Measurements from ENCODE around the gene FAM193A. TPM values are rescaled to one million over a fixed set of nuclear protein-coding genes. Genes with fewer than 3 reads are reported as not detected.

The FAM193A gene
- total RNA-seq, 1 experiment from 2014 or later: 38.8 TPM

- no peaks in the 10 kb centered on the region for H4K20me1 ChIP-seq (ENCODE audit: insufficient read depth, low read depth, low read length)
Measured at GRCh38 chr4:2728806-2729532, 192.5 kb downstream of the FAM193A start.

DNA sequence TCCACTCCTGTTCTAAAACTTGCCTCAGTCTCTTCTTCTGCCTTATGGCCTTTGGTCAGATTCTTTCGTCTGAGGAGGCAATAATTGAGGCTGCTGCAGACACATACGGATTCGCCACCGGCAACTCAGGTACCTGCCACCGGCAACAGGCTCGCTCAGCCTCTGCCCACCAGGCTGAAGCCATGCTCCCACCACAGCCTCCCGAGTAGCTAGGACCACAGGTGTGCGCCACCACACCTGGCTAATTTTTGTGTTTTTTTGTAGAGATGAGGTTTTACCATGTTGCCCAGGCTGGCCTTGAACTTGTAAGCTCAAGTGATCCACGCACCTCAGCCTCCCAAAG is 193.1 kb downstream of the FAM193A start:
- Histone ChIP-seq H3K9ac (ENCODE audit: low read length) (no peak overlapping the region), H3K36me3 (ENCODE audit: insufficient read depth, low read length) (peaks cover 15% of the 10 kb centered on the region), H4K20me1 (ENCODE audit: insufficient read depth, low read depth, low read length) (no peaks in the 10 kb centered on the region), H3K9me3 (ENCODE audit: low read length) (no peaks in the 10 kb centered on the region), H3K79me2 (ENCODE audit: low read length) (no peaks in the 10 kb centered on the region), H3K4me3 (ENCODE audit: low read length) (no peak overlapping the region), H3K27me3 (ENCODE audit: low read length) (no peaks in the 10 kb centered on the region), H2AFZ (ENCODE audit: low read length) (no peak overlapping the region), H3K4me1 (ENCODE audit: low read length) (peaks cover 3% of the 10 kb centered on the region; the same call in 1 of the 2 replicates), H3K9me2 (replicated peaks; ENCODE audit: insufficient read depth, low read length) (no peaks in the 10 kb centered on the region), H3K4me2 (ENCODE audit: low read depth, low read length, poor library complexity, severe bottlenecking) (no peak overlapping the region), H3K27ac (ENCODE audit: low read length) (no peak overlapping the region)
- no peak for DNase-seq

More at GRCh38 chr4:2728806-2729532, 192.5 kb downstream of the FAM193A start:
- no peak overlapping the region for H3K4me3 ChIP-seq (ENCODE audit: low read length)
- H3K9ac ChIP-seq (ENCODE audit: low read length): no peak overlapping the region
- DNase-seq: no peak
- no peaks in the 10 kb centered on the region for H3K9me2 ChIP-seq (replicated peaks; ENCODE audit: insufficient read depth, low read length)
- H3K27me3 ChIP-seq (ENCODE audit: low read length): no peaks in the 10 kb centered on the region
- H3K9me3 ChIP-seq (ENCODE audit: low read length): no peaks in the 10 kb centered on the region
- H3K36me3 ChIP-seq (ENCODE audit: insufficient read depth, low read length): peaks cover 11% of the 10 kb centered on the region
- H3K27ac ChIP-seq (ENCODE audit: low read length): no peak overlapping the region
- no peak overlapping the region for H2AFZ ChIP-seq (ENCODE audit: low read length)
- H3K4me2 ChIP-seq (ENCODE audit: low read depth, low read length, poor library complexity, severe bottlenecking): no peak overlapping the region
- H3K4me1 ChIP-seq (ENCODE audit: low read length): no peaks in the 10 kb centered on the region
- no peaks in the 10 kb centered on the region for H3K79me2 ChIP-seq (ENCODE audit: low read length)

GRCh38 chr4:2731907-2732317 is 195.5 kb downstream of the FAM193A start:
- no peak overlapping the region for H2AFZ ChIP-seq (ENCODE audit: low read length)
- no peaks in the 10 kb centered on the region for H3K9me3 ChIP-seq (ENCODE audit: low read length)
- H3K9me2 ChIP-seq (replicated peaks; ENCODE audit: insufficient read depth, low read length): no peaks in the 10 kb centered on the region
- no peak overlapping the region for H3K9ac ChIP-seq (ENCODE audit: low read length)
- H4K20me1 ChIP-seq (ENCODE audit: insufficient read depth, low read depth, low read length): no peaks in the 10 kb centered on the region
- no peaks in the 10 kb centered on the region for H3K79me2 ChIP-seq (ENCODE audit: low read length)
- H3K27ac ChIP-seq (ENCODE audit: low read length): no peak overlapping the region
- H3K36me3 ChIP-seq (ENCODE audit: insufficient read depth, low read length): peaks cover 16% of the 10 kb centered on the region
- peaks cover 4% of the 10 kb centered on the region; the same call in 1 of the 2 replicates for H3K4me1 ChIP-seq (ENCODE audit: low read length)
- H3K4me3 ChIP-seq (ENCODE audit: low read length): no peak overlapping the region
- no peaks in the 10 kb centered on the region for H3K27me3 ChIP-seq (ENCODE audit: low read length)
- no peak overlapping the region for H3K4me2 ChIP-seq (ENCODE audit: low read depth, low read length, poor library complexity, severe bottlenecking)
- DNase-seq: no peak

- H3K4me1 ChIP-seq (ENCODE audit: low read length): peaks cover 4% of the 10 kb centered on the region; the same call in 1 of the 2 replicates
- no peaks in the 10 kb centered on the region for H3K27me3 ChIP-seq (ENCODE audit: low read length)
- H3K9ac ChIP-seq (ENCODE audit: low read length): no peak overlapping the region
- no peak overlapping the region for H3K27ac ChIP-seq (ENCODE audit: low read length)
- H3K4me2 ChIP-seq (ENCODE audit: low read depth, low read length, poor library complexity, severe bottlenecking): no peak overlapping the region
- no peak overlapping the region for H2AFZ ChIP-seq (ENCODE audit: low read length)
- no peaks in the 10 kb centered on the region for H3K9me2 ChIP-seq (replicated peaks; ENCODE audit: insufficient read depth, low read length)
- H3K4me3 ChIP-seq (ENCODE audit: low read length): no peak overlapping the region
- no peaks in the 10 kb centered on the region for H3K79me2 ChIP-seq (ENCODE audit: low read length)
- H3K36me3 ChIP-seq (ENCODE audit: insufficient read depth, low read length): peaks cover 16% of the 10 kb centered on the region
- no peak for DNase-seq
- no peaks in the 10 kb centered on the region for H3K9me3 ChIP-seq (ENCODE audit: low read length)
- no peaks in the 10 kb centered on the region for H4K20me1 ChIP-seq (ENCODE audit: insufficient read depth, low read depth, low read length)
Measured at GRCh38 chr4:2732526-2732925, 196.1 kb downstream of the FAM193A start.

DNA sequence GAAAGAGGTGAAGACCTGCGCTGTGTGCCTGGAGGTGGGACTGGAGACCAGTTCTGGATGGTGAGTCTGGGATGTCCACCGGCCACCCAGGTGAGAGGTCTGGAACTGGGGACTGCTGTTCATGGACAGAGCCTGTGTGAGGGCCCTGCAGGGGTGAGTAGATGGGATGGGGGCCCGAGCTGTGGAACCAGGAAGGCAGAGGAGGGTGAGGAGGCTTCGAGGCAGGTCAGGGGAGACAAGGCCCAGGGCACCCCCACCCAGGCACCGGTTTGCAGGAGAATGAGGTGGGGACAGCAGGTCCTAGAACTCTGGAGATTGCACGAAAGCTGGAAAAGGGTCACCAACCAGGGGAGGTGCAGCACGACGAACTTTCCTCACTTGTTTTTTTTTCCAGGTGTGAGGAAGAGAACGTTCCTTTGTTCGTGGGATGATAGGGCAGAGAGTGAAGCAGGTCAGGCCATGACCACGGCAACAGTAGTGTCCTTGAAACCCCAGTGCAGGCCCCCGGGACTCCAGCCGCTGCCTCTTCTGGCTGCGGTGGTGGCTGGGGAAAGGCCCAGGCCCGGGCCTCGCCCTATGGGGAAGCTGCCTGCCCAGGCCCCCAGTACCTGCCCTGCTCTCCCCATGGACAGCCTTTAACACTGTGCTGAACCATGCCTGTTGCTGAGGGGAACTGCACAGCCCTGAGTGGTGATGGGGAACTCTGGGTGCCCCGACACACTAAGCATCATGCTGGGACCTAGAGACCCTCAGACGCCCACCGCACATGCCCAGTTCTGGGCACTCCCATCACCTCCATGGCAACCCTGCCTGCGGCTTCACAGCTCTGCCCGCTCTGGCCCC is 196.8 kb downstream of the FAM193A start:
- no peak for DNase-seq
- Histone ChIP-seq H3K4me3 (ENCODE audit: low read length) (no peak overlapping the region), H3K36me3 (ENCODE audit: insufficient read depth, low read length) (peaks cover 16% of the 10 kb centered on the region), H3K9me2 (replicated peaks; ENCODE audit: insufficient read depth, low read length) (no peaks in the 10 kb centered on the region), H3K9me3 (ENCODE audit: low read length) (no peaks in the 10 kb centered on the region), H3K27ac (ENCODE audit: low read length) (no peak overlapping the region), H3K27me3 (ENCODE audit: low read length) (no peaks in the 10 kb centered on the region), H4K20me1 (ENCODE audit: insufficient read depth, low read depth, low read length) (no peaks in the 10 kb centered on the region), H3K9ac (ENCODE audit: low read length) (no peak overlapping the region), H3K79me2 (ENCODE audit: low read length) (no peaks in the 10 kb centered on the region), H2AFZ (ENCODE audit: low read length) (no peak overlapping the region), H3K4me2 (ENCODE audit: low read depth, low read length, poor library complexity, severe bottlenecking) (no peak overlapping the region), H3K4me1 (ENCODE audit: low read length) (peaks cover 4% of the 10 kb centered on the region; the same call in 1 of the 2 replicates)

- Histone ChIP-seq H3K27ac (ENCODE audit: low read length) (peak overlapping the region; percentile 49; the same call in 1 of the 2 replicates), H3K9me2 (replicated peaks; ENCODE audit: insufficient read depth, low read length) (no peaks in the 10 kb centered on the region), H3K79me2 (ENCODE audit: low read length) (no peaks in the 10 kb centered on the region), H3K36me3 (ENCODE audit: insufficient read depth, low read length) (peaks cover 16% of the 10 kb centered on the region), H3K9ac (ENCODE audit: low read length) (no peak overlapping the region), H3K4me2 (ENCODE audit: low read depth, low read length, poor library complexity, severe bottlenecking) (no peak overlapping the region), H3K9me3 (ENCODE audit: low read length) (no peaks in the 10 kb centered on the region), H2AFZ (ENCODE audit: low read length) (no peak overlapping the region), H3K27me3 (ENCODE audit: low read length) (no peaks in the 10 kb centered on the region), H3K4me3 (ENCODE audit: low read length) (no peak overlapping the region), H4K20me1 (ENCODE audit: insufficient read depth, low read depth, low read length) (no peaks in the 10 kb centered on the region), H3K4me1 (ENCODE audit: low read length) (peaks cover 4% of the 10 kb centered on the region; the same call in 1 of the 2 replicates)
- no peak for DNase-seq
Measured at GRCh38 chr4:2733844-2734574, 197.6 kb downstream of the FAM193A start.

- H3K9ac ChIP-seq (ENCODE audit: low read length): no peak overlapping the region
Measured at GRCh38 chr4:2734612-2735011, 198.2 kb downstream of the FAM193A start.

GRCh38 chr4:2735869-2736268 is 199.4 kb downstream of the FAM193A start:
- peaks cover 4% of the 10 kb centered on the region; the same call in 1 of the 2 replicates for H3K4me1 ChIP-seq (ENCODE audit: low read length)
- no peak overlapping the region for H3K4me2 ChIP-seq (ENCODE audit: low read depth, low read length, poor library complexity, severe bottlenecking)

More at GRCh38 chr4:2734612-2735011, 198.2 kb downstream of the FAM193A start:
- H4K20me1 ChIP-seq (ENCODE audit: insufficient read depth, low read depth, low read length): no peaks in the 10 kb centered on the region
- H3K4me2 ChIP-seq (ENCODE audit: low read depth, low read length, poor library complexity, severe bottlenecking): no peak overlapping the region
- H3K36me3 ChIP-seq (ENCODE audit: insufficient read depth, low read length): peaks cover 16% of the 10 kb centered on the region
- peak overlapping the region; percentile 49; the same call in 1 of the 2 replicates for H3K27ac ChIP-seq (ENCODE audit: low read length)
- H3K4me1 ChIP-seq (ENCODE audit: low read length): peaks cover 4% of the 10 kb centered on the region; the same call in 1 of the 2 replicates
- H3K9me2 ChIP-seq (replicated peaks; ENCODE audit: insufficient read depth, low read length): no peaks in the 10 kb centered on the region
- H2AFZ ChIP-seq (ENCODE audit: low read length): no peak overlapping the region
- H3K9me3 ChIP-seq (ENCODE audit: low read length): no peaks in the 10 kb centered on the region
- DNase-seq: no peak
- H3K4me3 ChIP-seq (ENCODE audit: low read length): no peak overlapping the region
- no peaks in the 10 kb centered on the region for H3K27me3 ChIP-seq (ENCODE audit: low read length)
- no peaks in the 10 kb centered on the region for H3K79me2 ChIP-seq (ENCODE audit: low read length)

More at GRCh38 chr4:2735869-2736268, 199.4 kb downstream of the FAM193A start:
- Histone ChIP-seq H3K4me3 (ENCODE audit: low read length) (no peak overlapping the region), H3K27ac (ENCODE audit: low read length) (no peak overlapping the region), H3K36me3 (ENCODE audit: insufficient read depth, low read length) (peaks cover 16% of the 10 kb centered on the region), H3K9ac (ENCODE audit: low read length) (no peak overlapping the region), H3K9me3 (ENCODE audit: low read length) (no peaks in the 10 kb centered on the region), H4K20me1 (ENCODE audit: insufficient read depth, low read depth, low read length) (no peaks in the 10 kb centered on the region), H3K9me2 (replicated peaks; ENCODE audit: insufficient read depth, low read length) (no peaks in the 10 kb centered on the region), H3K27me3 (ENCODE audit: low read length) (no peaks in the 10 kb centered on the region), H2AFZ (ENCODE audit: low read length) (no peak overlapping the region), H3K79me2 (ENCODE audit: low read length) (no peaks in the 10 kb centered on the region)
- DNase-seq: no peak
